Measurements from ENCODE around the gene ZNF423.

DNA sequence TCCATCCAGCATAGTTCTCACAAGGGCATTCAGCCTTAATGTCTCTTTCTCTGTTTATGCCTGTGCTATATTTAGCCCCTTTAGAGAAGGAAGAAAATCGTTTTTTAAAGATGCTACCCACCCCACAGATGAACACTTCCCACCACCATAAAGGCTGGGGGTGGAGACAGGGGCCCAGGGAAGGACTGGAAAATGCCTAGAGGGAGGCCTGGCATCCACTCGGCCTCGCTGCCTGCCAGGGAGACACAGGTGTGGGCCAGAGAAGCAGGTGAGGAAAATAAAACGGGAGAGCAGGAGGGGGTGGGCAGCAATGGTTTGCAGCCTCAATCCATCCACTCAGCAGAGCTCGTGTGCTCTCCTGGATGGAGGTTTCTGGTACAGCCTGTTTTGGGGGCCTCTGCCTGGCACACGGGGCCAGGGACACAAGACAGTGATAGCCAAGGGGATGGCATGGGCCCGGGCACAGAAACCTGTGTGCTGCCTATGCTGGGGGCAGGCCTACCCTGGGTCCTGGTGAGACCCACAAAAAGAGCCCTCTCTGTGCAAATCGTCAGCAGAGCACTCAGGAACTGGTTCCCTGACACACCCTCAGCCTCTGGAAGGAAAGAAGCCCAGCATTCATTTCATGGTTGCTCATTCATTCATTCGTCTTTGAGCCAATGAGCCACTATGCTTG, 360.9 kb downstream of the ZNF423 start:
- TF ChIP-seq CTCF (IDR thresholded peaks at IDR 0.05; ENCODE audit: borderline replicate concordance, extremely low read depth, low read length, poor library complexity, severe bottlenecking), result no peak
- TF ChIP-seq EZH2 (IDR thresholded peaks at IDR 0.05; ENCODE audit: borderline replicate concordance, low read depth, low read length, severe bottlenecking), result no peak
